RWPE2 (cell line): Measurements from ENCODE around the gene NASP.
A peak's percentile ranks its signal among the peaks of the same experiment; 100 is the strongest.
"Not testable (repeated sequence)": the region's sequence is repeated elsewhere in the genome, so short reads cannot be mapped to it uniquely, and the experiment has no call there.

Experiments used
- ATAC-seq: fragments of 200-7000 bp; cut with Tn5 transposase; 3 replicates; pipeline ENCODE4 v1.9.1; 2021; ENCODE audit warnings: low read depth
- DNase-seq: peaks from one replicate; pipeline ENCODE4 v3.0.0-alpha.2; 2020; ENCODE audit warnings: low spot score
- H3K27ac ChIP-seq: fragments of 450-650 bp; 2 replicates; pipeline ENCODE4 v1.5.1; 2017; ENCODE audit warnings: mild to moderate bottlenecking; ENCODE audit not compliant: poor library complexity, severe bottlenecking
- H3K27me3 ChIP-seq: fragments of 250-450 bp; sonication (Bioruptor Pico); 2 replicates; pipeline ENCODE4 v1.5.1; 2021; ENCODE audit warnings: mild to moderate bottlenecking, moderate library complexity; ENCODE audit not compliant: insufficient read depth, poor library complexity, severe bottlenecking
- H3K36me3 ChIP-seq: fragments of 250-450 bp; sonication (Bioruptor Pico); 2 replicates; pipeline ENCODE4 v1.5.1; 2020; ENCODE audit warnings: low read depth, mild to moderate bottlenecking, moderate library complexity
- H3K4me1 ChIP-seq: fragments of 250-450 bp; sonication (Bioruptor Pico); 2 replicates; pipeline ENCODE4 v1.5.1; 2021; ENCODE audit warnings: mild to moderate bottlenecking, moderate library complexity; ENCODE audit not compliant: insufficient read depth, poor library complexity, severe bottlenecking
- H3K4me3 ChIP-seq: fragments of 250-450 bp; sonication (Bioruptor Pico); 2 replicates; pipeline ENCODE4 v1.5.1; 2021; ENCODE audit warnings: mild to moderate bottlenecking, moderate library complexity; ENCODE audit not compliant: severe bottlenecking
- H3K9me3 ChIP-seq: fragments of 250-450 bp; sonication (Bioruptor Pico); 2 replicates; pipeline ENCODE4 v1.5.1; 2021; ENCODE audit warnings: mild to moderate bottlenecking, moderate library complexity; ENCODE audit not compliant: severe bottlenecking
- CTCF ChIP-seq: fragments of 450-650 bp; IDR thresholded peaks from one replicate; pipeline ENCODE4 v1.5.1; 2017; ENCODE audit warnings: mild to moderate bottlenecking, moderate library complexity; ENCODE audit not compliant: poor library complexity, severe bottlenecking

NASP gene

DNA sequence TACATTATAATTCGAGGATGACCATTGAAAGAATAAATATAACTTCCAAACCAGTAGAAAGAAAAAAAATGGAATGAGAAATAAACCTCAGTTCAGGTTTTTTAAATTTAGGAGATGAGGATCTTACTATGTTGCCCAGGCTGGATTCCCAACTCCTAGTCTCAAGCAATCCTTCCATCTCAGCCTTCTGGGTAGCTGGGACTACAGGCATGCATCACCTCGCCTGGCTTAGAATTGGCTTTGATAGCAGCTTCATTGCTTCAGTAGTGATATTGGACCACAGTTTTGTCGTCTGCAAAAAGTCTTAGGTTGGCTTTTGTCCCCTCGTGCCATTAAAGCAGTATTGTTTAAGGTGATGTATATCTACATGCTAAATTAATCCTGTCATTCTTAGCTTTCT, 2.9 kb downstream of the NASP start:
- no peak for TF ChIP-seq CTCF
- no peak for ATAC-seq
- Histone ChIP-seq H3K4me1 (no peaks in the 10 kb centered on the region), H3K27ac (no peak overlapping the region), H3K4me3 (no peak overlapping the region), H3K27me3 (no peaks in the 10 kb centered on the region), H3K36me3 (peaks cover 26% of the 10 kb centered on the region), H3K9me3 (no peaks in the 10 kb centered on the region)
- DNase-seq, result no peak

DNA sequence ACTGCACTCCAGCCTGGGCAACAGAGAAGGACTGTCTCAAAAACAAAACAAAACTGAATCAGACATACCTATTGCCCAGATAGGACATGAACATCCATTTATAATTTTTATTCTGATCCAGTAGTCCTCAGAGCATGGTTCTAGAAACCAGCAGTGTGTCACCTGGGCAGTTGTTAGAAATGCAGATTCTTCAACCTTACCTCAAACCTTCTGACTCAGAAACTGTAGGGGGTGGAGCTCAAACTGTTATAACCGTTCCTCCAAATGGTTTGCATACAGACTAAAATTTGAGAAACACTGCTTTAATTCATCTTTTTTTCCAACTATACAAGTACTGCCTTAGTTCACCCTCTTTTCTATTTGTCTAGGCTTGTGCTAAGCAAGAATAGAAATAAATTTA, 6.0 kb downstream of the NASP start:
- no peak for TF ChIP-seq CTCF
- Histone ChIP-seq H3K9me3 (no peaks in the 10 kb centered on the region), H3K27me3 (no peaks in the 10 kb centered on the region), H3K36me3 (peaks cover 55% of the 10 kb centered on the region), H3K4me1 (no peaks in the 10 kb centered on the region), H3K4me3 (no peak overlapping the region), H3K27ac (peak overlapping the region; percentile 24)
- DNase-seq (no peak), ATAC-seq (peak; percentile 32; the same call in 2 of the 3 replicates)

DNA sequence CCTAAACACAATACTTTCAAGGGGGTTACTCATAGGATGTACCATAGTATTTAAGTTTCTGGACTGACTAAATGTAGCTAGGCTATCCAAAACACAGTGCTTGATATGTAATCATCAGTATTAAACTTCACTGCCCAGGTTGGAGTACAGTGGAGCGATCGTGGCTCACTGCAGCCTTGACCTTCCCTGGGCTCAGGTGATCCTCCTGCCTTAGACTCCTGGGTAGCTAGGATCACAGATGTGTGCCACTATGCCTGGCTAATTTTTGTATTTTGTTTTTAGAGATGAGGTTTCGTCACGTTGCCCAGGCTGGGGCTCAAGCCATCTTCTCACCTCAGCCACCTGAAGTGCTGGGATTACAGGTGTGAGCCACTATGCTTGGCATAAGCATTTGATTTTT, 10.6 kb downstream of the NASP start:
- TF ChIP-seq CTCF, result no peak
- no peaks in the 10 kb centered on the region for H3K9me3 ChIP-seq
- H3K27me3 ChIP-seq, result no peaks in the 10 kb centered on the region
- ATAC-seq, result no peak
- DNase-seq, result no peak
- H3K36me3 ChIP-seq, result peaks cover 73% of the 10 kb centered on the region
- no peak overlapping the region for H3K4me3 ChIP-seq
- no peaks in the 10 kb centered on the region for H3K4me1 ChIP-seq
- H3K27ac ChIP-seq, result no peak overlapping the region

DNA sequence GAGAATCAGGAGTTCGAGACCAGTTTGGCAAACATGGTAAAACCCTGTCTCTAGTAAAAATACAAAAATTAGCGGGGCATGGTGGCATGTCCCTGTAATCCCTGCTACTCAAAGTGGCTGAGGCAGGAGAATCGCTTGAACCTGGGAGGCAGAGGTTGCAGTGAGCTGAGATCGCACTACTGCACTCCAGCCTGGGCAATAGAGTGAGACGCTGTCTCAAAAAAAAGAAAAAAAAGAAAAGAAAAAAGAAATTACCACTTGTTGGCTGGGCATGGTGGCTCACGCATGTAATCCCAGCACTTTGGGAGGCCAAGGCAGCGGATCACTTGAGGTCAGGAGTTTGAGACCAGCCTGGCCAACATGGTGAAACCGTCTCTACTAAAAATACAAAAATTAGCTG, 12.9 kb downstream of the NASP start:
- peaks cover 68% of the 10 kb centered on the region for H3K36me3 ChIP-seq
- H3K9me3 ChIP-seq, H3K4me1 ChIP-seq, ATAC-seq, H3K4me3 ChIP-seq, H3K27ac ChIP-seq, H3K27me3 ChIP-seq, DNase-seq: not testable (repeated sequence)

DNA sequence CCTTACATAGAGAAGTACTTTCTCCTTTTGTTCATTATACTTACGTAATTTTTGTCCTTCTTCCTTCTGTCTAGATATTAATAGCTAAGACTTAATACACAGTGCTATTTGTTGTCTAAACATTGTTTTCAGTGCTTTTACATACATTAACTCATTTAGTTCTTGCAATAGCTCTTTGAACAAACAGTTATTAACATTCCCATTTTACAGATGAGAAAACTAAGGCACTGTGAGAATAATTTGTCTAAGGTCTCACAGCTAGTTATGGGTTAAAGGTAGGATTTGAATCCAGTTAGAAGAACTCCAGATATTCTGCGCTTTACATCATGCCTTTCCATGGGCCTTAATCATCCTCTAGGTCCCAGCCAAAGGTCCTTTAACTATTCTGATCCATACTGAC, 20.4 kb downstream of the NASP start:
- no peak overlapping the region for H3K27ac ChIP-seq
- H3K4me3 ChIP-seq, result no peak overlapping the region
- no peaks in the 10 kb centered on the region for H3K4me1 ChIP-seq
- DNase-seq (no peak), ATAC-seq (no peak)
- no peaks in the 10 kb centered on the region for H3K27me3 ChIP-seq
- no peak for TF ChIP-seq CTCF
- peaks cover 76% of the 10 kb centered on the region for H3K36me3 ChIP-seq
- no peaks in the 10 kb centered on the region for H3K9me3 ChIP-seq
